Measurements from ENCODE around the gene RELA. TPM values are rescaled to one million over a fixed set of nuclear protein-coding genes. Genes with fewer than 3 reads are reported as not detected.
A peak's percentile ranks its signal among the peaks of the same experiment; 100 is the strongest.

The RELA gene
- total RNA-seq, 1 donor from 2014 or later, result 79.7 TPM

DNA sequence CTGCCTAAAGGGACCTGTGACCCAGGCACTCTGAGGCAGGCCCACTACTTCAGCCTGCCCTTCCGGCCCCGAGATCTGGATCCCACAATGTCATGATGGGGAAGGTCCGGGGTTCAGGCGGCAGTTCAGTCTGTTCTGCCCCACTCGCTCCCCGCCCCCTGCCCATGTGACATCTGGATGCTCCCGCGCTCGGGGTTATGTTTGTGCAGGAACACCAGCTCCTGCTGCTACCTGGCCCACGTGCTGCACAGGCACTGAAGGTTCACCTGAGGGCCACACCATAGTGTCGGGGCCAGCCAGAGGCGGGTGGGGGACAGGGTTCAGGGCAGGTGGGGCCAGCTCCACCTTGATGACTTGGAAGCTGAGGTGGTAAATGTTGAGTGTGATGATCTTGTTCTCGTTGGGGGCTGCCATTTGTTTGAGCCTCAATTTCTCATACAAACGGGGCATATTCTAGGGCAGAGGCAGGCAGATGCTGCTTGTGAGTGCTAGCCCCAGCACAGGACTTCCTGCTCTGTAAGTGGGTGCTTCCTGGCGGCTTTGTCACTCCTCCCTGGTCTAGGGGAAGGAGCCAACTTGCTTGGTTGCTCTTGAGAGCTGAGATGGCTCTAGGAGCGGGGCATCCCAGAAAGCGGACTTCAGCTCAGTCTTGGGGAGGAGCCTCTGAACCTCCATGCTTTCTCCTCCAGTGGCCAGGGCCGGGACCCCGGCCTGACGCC is 29.2 kb downstream of the RELA start:
- Mint-ChIP-seq H3K36me3 (ENCODE audit: unreplicated experiment) (peaks cover 21% of the 10 kb centered on the region), H3K27me3 (ENCODE audit: unreplicated experiment) (no peaks in the 10 kb centered on the region), H3K4me1 (ENCODE audit: unreplicated experiment) (peaks cover 12% of the 10 kb centered on the region), H3K4me3 (ENCODE audit: unreplicated experiment) (no peak overlapping the region), H3K27ac (ENCODE audit: unreplicated experiment) (no peak overlapping the region), H3K9me3 (ENCODE audit: unreplicated experiment) (no peaks in the 10 kb centered on the region)
- TF ChIP-seq, protein P1, sequence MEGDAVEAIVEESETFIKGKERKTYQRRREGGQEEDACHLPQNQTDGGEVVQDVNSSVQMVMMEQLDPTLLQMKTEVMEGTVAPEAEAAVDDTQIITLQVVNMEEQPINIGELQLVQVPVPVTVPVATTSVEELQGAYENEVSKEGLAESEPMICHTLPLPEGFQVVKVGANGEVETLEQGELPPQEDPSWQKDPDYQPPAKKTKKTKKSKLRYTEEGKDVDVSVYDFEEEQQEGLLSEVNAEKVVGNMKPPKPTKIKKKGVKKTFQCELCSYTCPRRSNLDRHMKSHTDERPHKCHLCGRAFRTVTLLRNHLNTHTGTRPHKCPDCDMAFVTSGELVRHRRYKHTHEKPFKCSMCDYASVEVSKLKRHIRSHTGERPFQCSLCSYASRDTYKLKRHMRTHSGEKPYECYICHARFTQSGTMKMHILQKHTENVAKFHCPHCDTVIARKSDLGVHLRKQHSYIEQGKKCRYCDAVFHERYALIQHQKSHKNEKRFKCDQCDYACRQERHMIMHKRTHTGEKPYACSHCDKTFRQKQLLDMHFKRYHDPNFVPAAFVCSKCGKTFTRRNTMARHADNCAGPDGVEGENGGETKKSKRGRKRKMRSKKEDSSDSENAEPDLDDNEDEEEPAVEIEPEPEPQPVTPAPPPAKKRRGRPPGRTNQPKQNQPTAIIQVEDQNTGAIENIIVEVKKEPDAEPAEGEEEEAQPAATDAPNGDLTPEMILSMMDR (IDR thresholded peaks at IDR 0.05), result no peak
- DNase-seq (ENCODE audit: extremely low spot score, unreplicated experiment), result no peak

DNA sequence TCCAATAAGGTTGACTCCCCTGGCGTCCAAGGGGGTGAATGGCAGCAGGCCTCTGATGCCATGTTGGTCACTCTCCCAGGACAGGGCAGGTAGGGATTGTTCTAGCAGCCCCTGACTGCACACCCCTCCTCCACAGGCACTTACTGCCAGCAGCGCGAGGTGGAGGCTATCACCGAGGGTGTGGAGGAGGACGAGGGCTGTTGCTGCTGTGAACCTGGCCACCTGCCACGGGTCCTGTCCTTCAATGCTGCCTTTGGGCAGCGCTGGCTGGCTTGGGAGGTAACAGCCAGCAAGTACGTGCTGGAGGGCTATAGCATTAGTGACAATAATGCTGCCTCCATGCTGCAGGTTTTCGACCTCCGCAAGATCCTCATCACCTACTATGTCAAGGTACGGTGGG is 32.5 kb downstream of the RELA start:
- DNase-seq (ENCODE audit: extremely low spot score, unreplicated experiment), result no peak
- Mint-ChIP-seq H3K36me3 (ENCODE audit: unreplicated experiment) (peaks cover 25% of the 10 kb centered on the region), H3K4me3 (ENCODE audit: unreplicated experiment) (no peak overlapping the region), H3K27me3 (ENCODE audit: unreplicated experiment) (no peaks in the 10 kb centered on the region), H3K4me1 (ENCODE audit: unreplicated experiment) (no peaks in the 10 kb centered on the region), H3K27ac (ENCODE audit: unreplicated experiment) (no peak overlapping the region), H3K9me3 (ENCODE audit: unreplicated experiment) (no peaks in the 10 kb centered on the region)
- TF ChIP-seq, protein P1 (IDR thresholded peaks at IDR 0.05), result no peak

DNA sequence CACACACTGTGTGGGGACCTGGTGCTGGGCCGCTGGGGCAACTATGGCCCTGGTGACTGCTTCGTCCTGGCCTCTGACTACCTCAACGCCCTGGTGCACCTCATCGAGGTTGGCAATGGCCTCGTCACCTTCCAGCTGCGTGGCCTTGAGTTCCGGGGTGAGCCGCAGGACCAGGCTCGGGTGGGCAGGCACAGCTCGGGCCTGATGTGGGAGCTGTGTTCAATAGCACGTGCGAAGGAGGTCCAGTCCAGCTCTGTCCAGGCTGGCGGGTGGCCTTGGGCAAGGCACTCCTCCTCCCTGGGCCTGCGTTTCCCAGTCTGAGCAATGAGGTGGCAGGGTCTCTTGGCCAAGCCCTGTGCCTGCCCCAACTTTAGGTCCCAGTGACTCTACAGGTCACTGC is 33.1 kb downstream of the RELA start:
- no peak overlapping the region for H3K4me3 Mint-ChIP-seq (ENCODE audit: unreplicated experiment)

DNA sequence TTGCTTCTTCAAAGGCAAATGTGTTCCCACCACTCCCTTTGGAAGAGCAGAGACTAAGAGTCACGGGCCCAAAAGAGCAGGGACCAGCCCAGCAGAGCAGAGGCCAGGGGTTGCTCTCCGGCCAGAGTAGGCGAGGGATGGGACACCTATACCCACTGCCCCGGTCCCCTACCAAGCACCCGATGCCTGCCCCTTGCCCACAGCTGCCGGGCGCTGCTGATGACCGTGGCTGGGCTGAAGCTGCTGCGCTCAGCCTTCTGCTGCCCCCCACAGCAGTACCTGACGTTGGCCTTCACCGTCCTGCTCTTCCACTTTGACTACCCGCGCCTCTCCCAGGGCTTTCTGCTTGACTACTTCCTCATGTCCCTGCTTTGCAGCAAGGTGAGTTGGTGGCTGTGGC is 35.5 kb downstream of the RELA start:
- Mint-ChIP-seq H3K9me3 (ENCODE audit: unreplicated experiment) (no peaks in the 10 kb centered on the region), H3K27me3 (ENCODE audit: unreplicated experiment) (no peaks in the 10 kb centered on the region)

More for the DNA sequence above, 33.1 kb downstream of the RELA start:
- Mint-ChIP-seq H3K27ac (ENCODE audit: unreplicated experiment) (no peak overlapping the region), H3K27me3 (ENCODE audit: unreplicated experiment) (no peaks in the 10 kb centered on the region), H3K36me3 (ENCODE audit: unreplicated experiment) (peaks cover 23% of the 10 kb centered on the region), H3K9me3 (ENCODE audit: unreplicated experiment) (no peaks in the 10 kb centered on the region), H3K4me1 (ENCODE audit: unreplicated experiment) (no peaks in the 10 kb centered on the region)
- DNase-seq (ENCODE audit: extremely low spot score, unreplicated experiment), result no peak
- TF ChIP-seq, protein P1 (IDR thresholded peaks at IDR 0.05), result no peak

DNA sequence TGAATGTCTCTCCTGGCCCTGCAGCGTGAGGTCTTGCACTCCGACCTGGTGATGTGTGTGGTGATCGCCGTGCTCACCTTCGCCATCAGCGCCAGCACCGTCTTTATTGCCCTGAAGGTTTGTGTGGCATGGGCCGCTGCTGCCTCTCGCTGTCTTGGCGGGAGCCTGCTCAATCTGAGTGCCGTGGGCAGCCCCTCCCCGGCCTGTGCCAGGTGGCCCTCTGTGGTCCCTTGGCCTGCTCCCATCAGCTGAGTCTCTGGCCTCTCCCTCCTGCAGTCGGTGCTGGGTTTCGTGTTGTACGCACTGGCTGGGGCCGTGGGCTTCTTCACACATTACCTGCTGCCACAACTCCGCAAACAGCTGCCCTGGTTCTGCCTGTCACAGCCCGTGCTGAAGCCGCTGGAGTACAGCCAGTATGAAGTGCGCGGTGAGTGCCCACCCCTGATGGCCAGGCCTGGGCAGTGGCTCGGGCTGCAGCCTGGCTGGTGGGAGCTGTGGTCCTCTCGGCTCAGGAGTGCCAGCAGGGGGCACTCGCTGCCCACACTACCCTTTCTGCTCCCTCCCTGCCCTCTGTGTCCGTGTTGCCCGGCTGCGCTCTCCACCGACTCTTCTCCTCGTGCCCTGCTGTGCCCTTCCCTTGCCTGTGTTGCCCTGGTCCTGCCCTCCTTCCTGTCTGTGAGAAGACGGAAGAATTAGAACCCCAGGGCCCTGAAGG is 36.9 kb downstream of the RELA start:
- H3K4me3 Mint-ChIP-seq (ENCODE audit: unreplicated experiment), result no peak overlapping the region
- H3K27ac Mint-ChIP-seq (ENCODE audit: unreplicated experiment), result no peak overlapping the region
- DNase-seq (ENCODE audit: extremely low spot score, unreplicated experiment), result no peak
- TF ChIP-seq, protein P1 (IDR thresholded peaks at IDR 0.05), result peak; percentile 52
- H3K36me3 Mint-ChIP-seq (ENCODE audit: unreplicated experiment), result peaks cover 32% of the 10 kb centered on the region
- H3K27me3 Mint-ChIP-seq (ENCODE audit: unreplicated experiment), result no peaks in the 10 kb centered on the region
- no peaks in the 10 kb centered on the region for H3K9me3 Mint-ChIP-seq (ENCODE audit: unreplicated experiment)
- no peaks in the 10 kb centered on the region for H3K4me1 Mint-ChIP-seq (ENCODE audit: unreplicated experiment)

More for the DNA sequence above, 35.5 kb downstream of the RELA start:
- no peaks in the 10 kb centered on the region for H3K4me1 Mint-ChIP-seq (ENCODE audit: unreplicated experiment)
- peaks cover 27% of the 10 kb centered on the region for H3K36me3 Mint-ChIP-seq (ENCODE audit: unreplicated experiment)
- H3K27ac Mint-ChIP-seq (ENCODE audit: unreplicated experiment), result no peak overlapping the region
- DNase-seq (ENCODE audit: extremely low spot score, unreplicated experiment), result no peak
- TF ChIP-seq, protein P1 (IDR thresholded peaks at IDR 0.05), result no peak
- H3K4me3 Mint-ChIP-seq (ENCODE audit: unreplicated experiment), result no peak overlapping the region

Data from osteocyte (in vitro differentiated cells).